ENCODE results near the gene VEGFA. TPM values are rescaled to one million over a fixed set of nuclear protein-coding genes. Genes with fewer than 3 reads are reported as not detected.
A peak's percentile ranks its signal among the peaks of the same experiment; 100 is the strongest.

VEGFA gene
- total RNA-seq, 1 donor from 2014 or later = 29.0 TPM

- ChIA-PET CTCF (interaction anchor here (1.0 to 8.4 kb wide), 8 partner anchors 9 to 108 kb away, joined by 3 to 99 read pairs (median 4); no protein-coding TSS in a partner anchor), POLR2A (interaction anchor here (0.5 to 1.0 kb wide), 3 partner anchors 16 to 1075 kb away, joined by 3 to 4 read pairs (median 4); no protein-coding TSS in a partner anchor)
- DNase-seq = peak; percentile 40
- Mint-ChIP-seq H3K36me3 (ENCODE audit: low read depth) (peaks cover 9% of the 10 kb centered on the region), H3K9me3 (no peaks in the 10 kb centered on the region), H3K27me3 (peaks cover 14% of the 10 kb centered on the region), H3K4me3 (peak overlapping the region; percentile 7), H3K4me1 (peaks cover 40% of the 10 kb centered on the region), H3K27ac (no peak overlapping the region)
- TF ChIP-seq CTCF (IDR thresholded peaks at IDR 0.05) = peak; percentile 54
- intact Hi-C loops (cut with micrococcal nuclease) = loop anchor here (2.0 to 10.0 kb wide), 6 partner anchors 24 to 1878 kb away; partner anchors contain the start of genes HSP90AB1, MRPS18A and USP49
- ATAC-seq (ENCODE audit: low read depth) = no peak
Measured at GRCh38 chr6:43774776-43775534, 4.9 kb downstream of the VEGFA start.

- ChIA-PET POLR2A (no interaction called here), CTCF (interaction anchor here (1.3 to 8.4 kb wide), 3 partner anchors 53 to 108 kb away, joined by 4 to 99 read pairs (median 11); no protein-coding TSS in a partner anchor)
- Mint-ChIP-seq H3K27ac (no peak overlapping the region), H3K36me3 (ENCODE audit: low read depth) (peaks cover 7% of the 10 kb centered on the region), H3K4me3 (no peak overlapping the region), H3K4me1 (peaks cover 37% of the 10 kb centered on the region), H3K27me3 (peaks cover 14% of the 10 kb centered on the region), H3K9me3 (no peaks in the 10 kb centered on the region)
- intact Hi-C loops (cut with micrococcal nuclease) = loop anchor here (2.0 to 10.0 kb wide), 2 partner anchors 23 to 469 kb away; partner anchors contain the start of gene HSP90AB1
- no peak for TF ChIP-seq CTCF (IDR thresholded peaks at IDR 0.05)
- DNase-seq = no peak
- no peak for ATAC-seq (ENCODE audit: low read depth)
Measured at GRCh38 chr6:43775535-43775885, 5.5 kb downstream of the VEGFA start.

- H3K4me1 Mint-ChIP-seq = peaks cover 37% of the 10 kb centered on the region
- no peaks in the 10 kb centered on the region for H3K9me3 Mint-ChIP-seq
- intact Hi-C loops (cut with micrococcal nuclease) = loop anchor here (10.0 kb wide), 1 partner anchor 469 kb away; the partner anchor contains the start of gene HSP90AB1
Measured at GRCh38 chr6:43776115-43776798, 6.2 kb downstream of the VEGFA start.

GRCh38 chr6:43776799-43777776 is 7.1 kb downstream of the VEGFA start:
- ChIA-PET POLR2A (no interaction called here), CTCF (interaction anchor here (0.9 to 1.5 kb wide), 4 partner anchors 53 to 302 kb away, joined by 3 to 4 read pairs (median 3); no protein-coding TSS in a partner anchor)
- H3K4me3 Mint-ChIP-seq = no peak overlapping the region
- DNase-seq = no peak
- intact Hi-C loops (cut with micrococcal nuclease) = loop anchor here (10.0 kb wide), 1 partner anchor 468 kb away; the partner anchor contains the start of gene HSP90AB1
- peaks cover 10% of the 10 kb centered on the region for H3K36me3 Mint-ChIP-seq (ENCODE audit: low read depth)
- TF ChIP-seq CTCF (IDR thresholded peaks at IDR 0.05) = no peak
- peaks cover 36% of the 10 kb centered on the region for H3K4me1 Mint-ChIP-seq
- no peak for ATAC-seq (ENCODE audit: low read depth)
- H3K27ac Mint-ChIP-seq = no peak overlapping the region
- H3K9me3 Mint-ChIP-seq = no peaks in the 10 kb centered on the region
- H3K27me3 Mint-ChIP-seq = peaks cover 12% of the 10 kb centered on the region

More at GRCh38 chr6:43776115-43776798, 6.2 kb downstream of the VEGFA start:
- ChIA-PET POLR2A (interaction anchor here (0.6 kb wide), 1 partner anchor 12 kb away, joined by 4 read pairs; no protein-coding TSS in a partner anchor), CTCF (interaction anchor here (0.9 to 1.5 kb wide), 4 partner anchors 52 to 303 kb away, joined by 3 to 4 read pairs (median 3); no protein-coding TSS in a partner anchor)
- H3K36me3 Mint-ChIP-seq (ENCODE audit: low read depth) = peaks cover 7% of the 10 kb centered on the region
- no peak for TF ChIP-seq CTCF (IDR thresholded peaks at IDR 0.05)
- ATAC-seq (ENCODE audit: low read depth) (peak; percentile 2), DNase-seq (no peak)
- H3K4me3 Mint-ChIP-seq = no peak overlapping the region
- no peak overlapping the region for H3K27ac Mint-ChIP-seq
- H3K27me3 Mint-ChIP-seq = peaks cover 14% of the 10 kb centered on the region
